ENCODE data around the gene SNX32.

GRCh38 chr11:65861165-65861505 is 27.4 kb downstream of the SNX32 start:
- TF ChIP-seq CTCF (IDR thresholded peaks at IDR 0.05 in 2 of 3, conservative IDR thresholded peaks at IDR 0.05 in 1 of 3; ENCODE audit: borderline replicate concordance in 1 of 3, insufficient read depth in 1 of 3, low read depth in 2 of 3, low read length in 2 of 3) (no peak), CEBPB (IDR thresholded peaks at IDR 0.05; ENCODE audit: low read depth) (no peak), POLR2AphosphoS5 (IDR thresholded peaks at IDR 0.05; ENCODE audit: low read depth, low read length) (no peak), SRF (IDR thresholded peaks at IDR 0.05; ENCODE audit: low read depth) (no peak)

Data from HCT116 (cell line).